Neural progenitor cell (in vitro differentiated cells): Measurements from ENCODE around the gene MED10.

Source experiments
- EZH2 ChIP-seq: fragments of 200-600 bp; sonication (generic); IDR thresholded peaks from 2 replicates; pipeline ENCODE4 v1.6.1; 2017; ENCODE audit warnings: antibody characterized with exemption, mild to moderate bottlenecking, moderate library complexity
- EZH2phosphoT487 ChIP-seq: fragments of 200-600 bp; sonication (generic); IDR thresholded peaks from 2 replicates; pipeline ENCODE4 v1.6.1; 2017; ENCODE audit warnings: antibody characterized with exemption
- TF ChIP-seq, protein P1 (sequence below): fragments of 200-600 bp; sonication (generic); IDR thresholded peaks from 2 replicates; pipeline ENCODE4 v1.5.1; 2017; ENCODE audit warnings: antibody characterized with exemption, mild to moderate bottlenecking

DNA sequence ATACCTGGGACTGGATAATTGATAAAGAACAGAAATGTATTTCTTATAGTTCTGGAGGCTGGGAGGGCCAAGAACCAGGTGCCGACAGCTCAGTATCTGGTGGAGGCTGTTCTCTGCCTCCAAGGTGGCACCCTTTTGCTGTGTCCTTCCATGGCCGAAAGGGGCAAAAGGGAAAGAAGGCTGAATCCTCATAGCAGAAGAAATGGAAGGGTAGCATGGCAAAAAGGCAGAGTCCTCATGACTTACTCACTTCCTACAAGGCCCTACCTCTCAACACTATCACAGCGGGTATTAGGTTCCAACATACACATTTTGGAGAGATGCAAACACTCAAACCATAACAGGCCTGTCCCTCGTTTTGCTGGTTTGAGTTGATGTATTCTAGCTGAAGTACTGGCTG is 25.1 kb upstream of the MED10 start:
- TF ChIP-seq, protein P1, sequence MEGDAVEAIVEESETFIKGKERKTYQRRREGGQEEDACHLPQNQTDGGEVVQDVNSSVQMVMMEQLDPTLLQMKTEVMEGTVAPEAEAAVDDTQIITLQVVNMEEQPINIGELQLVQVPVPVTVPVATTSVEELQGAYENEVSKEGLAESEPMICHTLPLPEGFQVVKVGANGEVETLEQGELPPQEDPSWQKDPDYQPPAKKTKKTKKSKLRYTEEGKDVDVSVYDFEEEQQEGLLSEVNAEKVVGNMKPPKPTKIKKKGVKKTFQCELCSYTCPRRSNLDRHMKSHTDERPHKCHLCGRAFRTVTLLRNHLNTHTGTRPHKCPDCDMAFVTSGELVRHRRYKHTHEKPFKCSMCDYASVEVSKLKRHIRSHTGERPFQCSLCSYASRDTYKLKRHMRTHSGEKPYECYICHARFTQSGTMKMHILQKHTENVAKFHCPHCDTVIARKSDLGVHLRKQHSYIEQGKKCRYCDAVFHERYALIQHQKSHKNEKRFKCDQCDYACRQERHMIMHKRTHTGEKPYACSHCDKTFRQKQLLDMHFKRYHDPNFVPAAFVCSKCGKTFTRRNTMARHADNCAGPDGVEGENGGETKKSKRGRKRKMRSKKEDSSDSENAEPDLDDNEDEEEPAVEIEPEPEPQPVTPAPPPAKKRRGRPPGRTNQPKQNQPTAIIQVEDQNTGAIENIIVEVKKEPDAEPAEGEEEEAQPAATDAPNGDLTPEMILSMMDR, result no peak
- no peak for TF ChIP-seq EZH2
- TF ChIP-seq EZH2phosphoT487, result no peak
